ENCODE results near the gene VSTM1. TPM values are rescaled to one million over a fixed set of nuclear protein-coding genes. Genes with fewer than 3 reads are reported as not detected.
"Not testable (repeated sequence)": the region's sequence is repeated elsewhere in the genome, so short reads cannot be mapped to it uniquely, and the experiment has no call there.

The VSTM1 gene
- total RNA-seq, 1 donor from 2014 or later: not detected

DNA sequence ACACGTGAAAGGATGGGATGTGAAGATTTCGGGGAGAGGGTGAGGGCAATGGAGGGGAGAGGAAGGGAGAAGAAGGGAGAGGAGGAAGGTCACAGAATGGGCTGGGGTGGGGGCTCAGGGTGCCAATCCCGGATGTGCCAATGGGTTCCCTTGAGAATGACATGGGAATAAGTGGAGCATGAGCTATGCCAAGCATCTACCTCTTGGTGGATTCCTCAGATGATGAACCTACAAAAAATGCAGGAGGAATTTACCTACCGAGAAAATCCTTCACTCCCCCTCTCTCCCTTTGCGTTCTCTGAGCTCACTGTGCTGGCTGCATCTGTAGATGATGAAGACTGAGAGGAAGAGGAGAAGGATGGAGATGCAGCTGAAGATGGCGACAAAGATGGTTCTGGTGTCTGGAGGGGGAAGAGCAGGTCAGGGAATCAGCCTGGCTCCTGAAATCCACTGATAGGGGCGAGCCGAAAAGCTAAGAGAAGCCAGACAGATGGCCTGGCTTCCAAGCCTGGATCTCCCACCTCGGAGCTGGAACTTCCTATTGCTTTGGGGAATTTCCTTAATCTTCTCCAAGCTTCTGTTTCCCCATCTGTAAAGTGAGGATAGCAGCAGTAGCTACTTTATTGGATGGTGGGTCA is 21.6 kb downstream of the VSTM1 start:
- Histone ChIP-seq H3K4me1 (no peaks in the 10 kb centered on the region), H3K9me3 (replicated peaks) (no peaks in the 10 kb centered on the region), H3K27me3 (ENCODE audit: low read depth) (peaks cover 71% of the 10 kb centered on the region), H3K4me3 (no peak overlapping the region), H3K27ac (replicated peaks) (no peak overlapping the region), H3K36me3 (no peaks in the 10 kb centered on the region)
- DNase-seq: no peak
- TF ChIP-seq, protein P1, sequence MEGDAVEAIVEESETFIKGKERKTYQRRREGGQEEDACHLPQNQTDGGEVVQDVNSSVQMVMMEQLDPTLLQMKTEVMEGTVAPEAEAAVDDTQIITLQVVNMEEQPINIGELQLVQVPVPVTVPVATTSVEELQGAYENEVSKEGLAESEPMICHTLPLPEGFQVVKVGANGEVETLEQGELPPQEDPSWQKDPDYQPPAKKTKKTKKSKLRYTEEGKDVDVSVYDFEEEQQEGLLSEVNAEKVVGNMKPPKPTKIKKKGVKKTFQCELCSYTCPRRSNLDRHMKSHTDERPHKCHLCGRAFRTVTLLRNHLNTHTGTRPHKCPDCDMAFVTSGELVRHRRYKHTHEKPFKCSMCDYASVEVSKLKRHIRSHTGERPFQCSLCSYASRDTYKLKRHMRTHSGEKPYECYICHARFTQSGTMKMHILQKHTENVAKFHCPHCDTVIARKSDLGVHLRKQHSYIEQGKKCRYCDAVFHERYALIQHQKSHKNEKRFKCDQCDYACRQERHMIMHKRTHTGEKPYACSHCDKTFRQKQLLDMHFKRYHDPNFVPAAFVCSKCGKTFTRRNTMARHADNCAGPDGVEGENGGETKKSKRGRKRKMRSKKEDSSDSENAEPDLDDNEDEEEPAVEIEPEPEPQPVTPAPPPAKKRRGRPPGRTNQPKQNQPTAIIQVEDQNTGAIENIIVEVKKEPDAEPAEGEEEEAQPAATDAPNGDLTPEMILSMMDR (IDR thresholded peaks at IDR 0.05; ENCODE audit: borderline replicate concordance): no peak
- intact Hi-C loops (cut with micrococcal nuclease): no loop called here

DNA sequence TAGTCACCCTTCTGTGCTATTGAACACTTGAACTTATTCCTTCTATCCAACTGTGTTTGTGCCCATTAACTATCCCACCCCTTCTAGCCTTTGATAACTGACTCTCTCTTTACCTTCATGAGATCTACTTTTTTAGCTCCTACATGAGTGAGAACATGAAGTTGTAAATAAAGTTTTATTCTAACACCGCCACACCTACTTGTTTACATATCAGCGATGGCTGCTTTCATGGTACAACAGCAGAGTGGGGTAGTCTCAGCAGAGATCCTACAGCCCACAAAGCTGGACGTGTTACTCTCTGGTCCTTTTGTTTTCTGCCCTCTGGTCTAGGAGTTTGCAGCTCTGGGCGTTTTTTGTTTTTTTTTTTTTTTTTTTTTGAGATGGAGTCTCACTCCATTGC is 23.7 kb downstream of the VSTM1 start:
- peaks cover 53% of the 10 kb centered on the region for H3K27me3 ChIP-seq (ENCODE audit: low read depth)
- H3K9me3 ChIP-seq (replicated peaks): no peaks in the 10 kb centered on the region
- no peaks in the 10 kb centered on the region for H3K4me1 ChIP-seq
- DNase-seq: no peak
- H3K27ac ChIP-seq (replicated peaks): no peak overlapping the region
- H3K36me3 ChIP-seq: no peaks in the 10 kb centered on the region
- H3K4me3 ChIP-seq: no peak overlapping the region
- TF ChIP-seq, protein P1 (IDR thresholded peaks at IDR 0.05; ENCODE audit: borderline replicate concordance): no peak
- intact Hi-C loops (cut with micrococcal nuclease): no loop called here

DNA sequence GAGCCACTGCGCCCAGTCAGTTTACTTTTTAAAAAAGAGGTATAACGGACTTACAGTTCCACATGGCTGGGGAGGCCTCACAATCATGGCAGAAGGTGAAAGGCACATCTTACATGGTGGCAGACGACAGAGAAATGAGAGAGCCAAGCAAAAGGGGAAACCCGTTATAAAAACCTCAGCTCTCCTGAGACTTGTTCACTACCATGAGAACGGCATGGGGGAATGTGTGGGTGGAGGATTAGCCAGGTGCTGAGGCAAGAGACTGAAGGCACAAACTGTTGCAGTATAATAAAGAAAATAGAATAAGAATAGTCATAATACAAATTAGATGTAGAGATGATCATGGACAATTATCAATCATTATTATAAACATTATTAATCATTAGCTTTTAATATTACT is 27.2 kb downstream of the VSTM1 start:
- H3K27ac ChIP-seq (replicated peaks); H3K4me1 ChIP-seq; H3K4me3 ChIP-seq; DNase-seq; intact Hi-C loops (cut with micrococcal nuclease); H3K36me3 ChIP-seq; H3K9me3 ChIP-seq (replicated peaks): not testable (repeated sequence)
- peaks cover 52% of the 10 kb centered on the region for H3K27me3 ChIP-seq (ENCODE audit: low read depth)

DNA sequence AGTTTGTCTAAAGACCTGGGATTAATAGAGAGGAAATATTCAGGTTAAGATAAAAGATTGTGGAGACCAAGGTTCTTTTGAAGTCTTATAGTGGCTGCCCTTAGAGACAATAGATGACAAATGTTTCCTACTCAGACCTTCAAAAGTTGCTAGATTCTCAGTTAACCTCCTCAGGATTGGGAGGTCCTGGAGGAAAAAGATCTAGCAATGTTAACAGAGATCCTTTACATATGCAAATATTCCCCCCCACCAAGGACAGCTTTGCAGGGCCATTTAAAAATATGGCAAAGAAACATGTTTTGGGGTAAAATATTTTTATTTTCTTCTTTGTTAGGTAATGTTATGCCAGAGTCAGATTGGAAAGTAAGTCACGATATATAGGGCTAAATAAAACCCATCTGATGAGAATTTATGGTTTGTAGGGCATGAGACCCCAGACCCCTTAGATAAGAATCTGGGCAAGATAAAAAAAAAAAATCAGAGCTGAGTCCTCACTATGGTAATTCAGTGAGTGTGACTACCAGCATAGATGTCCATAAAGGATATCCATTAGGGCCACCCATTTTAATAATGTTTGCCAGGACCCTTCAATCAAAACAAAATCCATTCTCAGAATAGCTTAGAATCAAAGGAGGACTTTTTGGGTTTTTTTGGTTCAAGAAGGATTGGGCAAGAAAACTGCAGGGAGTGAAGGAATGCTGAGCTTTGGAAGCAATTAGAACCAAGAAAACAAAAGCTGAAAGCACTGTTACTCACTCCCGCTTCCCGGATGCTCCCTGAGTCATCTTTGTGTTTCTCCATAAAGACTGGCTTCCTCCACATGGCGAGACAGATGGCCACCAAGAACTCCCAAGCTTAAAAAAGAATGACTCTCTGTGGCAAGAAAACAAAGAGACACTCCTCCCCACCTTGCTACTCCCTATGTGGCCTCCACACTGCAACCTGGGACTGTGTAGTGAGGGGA is 28.2 kb downstream of the VSTM1 start:
- H3K4me1 ChIP-seq: no peaks in the 10 kb centered on the region
- H3K9me3 ChIP-seq (replicated peaks): no peaks in the 10 kb centered on the region
- no peak for DNase-seq
- H3K4me3 ChIP-seq: no peak overlapping the region
- intact Hi-C loops (cut with micrococcal nuclease): no loop called here
- H3K27me3 ChIP-seq (ENCODE audit: low read depth): peaks cover 53% of the 10 kb centered on the region
- no peaks in the 10 kb centered on the region for H3K36me3 ChIP-seq
- H3K27ac ChIP-seq (replicated peaks): no peak overlapping the region
- TF ChIP-seq, protein P1 (IDR thresholded peaks at IDR 0.05; ENCODE audit: borderline replicate concordance): no peak

DNA sequence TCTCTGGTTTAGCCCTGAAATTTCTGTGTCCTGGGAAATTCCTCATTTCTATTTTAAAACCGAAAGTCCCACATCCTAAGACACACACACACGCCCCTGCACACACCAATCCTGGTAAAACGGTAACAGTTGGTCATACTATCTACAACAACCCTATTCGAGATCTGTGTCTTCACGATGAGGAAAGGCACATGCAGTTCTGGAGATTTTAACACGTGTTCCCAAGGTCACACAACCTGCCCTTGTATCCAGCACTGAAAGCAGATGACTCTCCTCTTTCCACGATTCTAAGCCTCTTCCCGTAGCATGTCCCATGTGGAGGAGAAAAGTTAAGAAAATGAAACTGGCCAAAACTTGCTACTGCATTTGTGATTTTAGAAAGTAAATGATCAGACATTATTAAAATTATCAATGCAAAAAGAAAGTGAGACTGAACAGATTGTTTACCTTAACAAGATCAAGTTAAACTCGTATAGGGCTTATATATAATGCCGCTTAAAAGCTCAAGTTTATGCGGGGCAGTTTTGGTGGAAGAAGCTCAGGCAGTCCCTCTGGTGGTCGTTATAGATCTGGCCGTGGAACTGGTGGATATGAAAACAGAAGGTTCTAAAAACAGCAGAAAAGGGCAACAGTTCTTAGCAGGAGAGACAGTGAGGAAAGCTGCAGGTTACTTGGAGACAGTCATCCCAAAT is 32.7 kb downstream of the VSTM1 start:
- H3K4me3 ChIP-seq: peak overlapping the region; percentile 37
- TF ChIP-seq, protein P1 (IDR thresholded peaks at IDR 0.05; ENCODE audit: borderline replicate concordance): peak; percentile 40
- intact Hi-C loops (cut with micrococcal nuclease): no loop called here
- H3K9me3 ChIP-seq (replicated peaks): no peaks in the 10 kb centered on the region
- H3K27ac ChIP-seq (replicated peaks): no peak overlapping the region
- H3K27me3 ChIP-seq (ENCODE audit: low read depth): peaks cover 78% of the 10 kb centered on the region
- no peaks in the 10 kb centered on the region for H3K4me1 ChIP-seq
- H3K36me3 ChIP-seq: no peaks in the 10 kb centered on the region
- DNase-seq: no peak
